ENCODE data around the gene MAPK10. TPM values are rescaled to one million over a fixed set of nuclear protein-coding genes. Genes with fewer than 3 reads are reported as not detected.

MAPK10 gene
- total and polyA plus RNA-seq, 9 of the 15 experiments (the other 6 are each of a cell fraction or from before 2014, with no cell fraction given) = 0.10 to 0.53 (median 0.18) TPM; not detected in 4

GRCh38 chr4:86368433-86368832 is 8.6 kb upstream of the MAPK10 start (continued):
- no peak for TF ChIP-seq RNF219 (CRISPR knock-in tag; IDR thresholded peaks at IDR 0.05)
- no peak for TF ChIP-seq PATZ1 (CRISPR knock-in tag; IDR thresholded peaks at IDR 0.05; ENCODE audit: borderline replicate concordance)
- TF ChIP-seq COPS2 (conservative IDR thresholded peaks at IDR 0.05) = no peak
- TF ChIP-seq MED1 (CRISPR knock-in tag; IDR thresholded peaks at IDR 0.05; ENCODE audit: borderline replicate concordance) = no peak

- DNase-seq (ENCODE audit: extremely low read depth in 1 of 4, low spot score in 3 of 4) (no peak), FAIRE-seq (no peak), ATAC-seq (no peak)
- Histone ChIP-seq H3K4me2 (ENCODE audit: insufficient read depth, low read length) (no peak overlapping the region), H3K9ac (ENCODE audit: insufficient read depth in 1 of 2, low read depth in 2 of 2, low read length in 2 of 2) (no peak overlapping the region), H3K4me1 (replicated peaks in 1 of 2; ENCODE audit: control insufficient read depth in 2 of 2, insufficient read depth in 2 of 2, low read length in 2 of 2) (no peaks in the 10 kb centered on the region), H3K27ac (ENCODE audit: extremely low read depth, low read depth, low read length) (no peak overlapping the region), H2AFZ (ENCODE audit: low read depth, low read length) (no peak overlapping the region), H3K9me3 (replicated peaks; ENCODE audit: control insufficient read depth, insufficient read depth, low read depth, low read length) (no peaks in the 10 kb centered on the region), H3K79me2 (ENCODE audit: control insufficient read depth, insufficient read depth, low read length) (no peaks in the 10 kb centered on the region), H3K27me3 (ENCODE audit: control insufficient read depth in 2 of 2, insufficient read depth in 2 of 2, low read length in 2 of 2) (no peaks in the 10 kb centered on the region), H4K20me1 (replicated peaks; ENCODE audit: control insufficient read depth, insufficient read depth, low read length) (no peaks in the 10 kb centered on the region), H3K9me1 (ENCODE audit: control insufficient read depth, insufficient read depth, low read length) (no peaks in the 10 kb centered on the region), H3K36me3 (ENCODE audit: control insufficient read depth, insufficient read depth, low read length) (no peaks in the 10 kb centered on the region), H3K4me3 (no peak overlapping the region)
- 0% methylated on average over 1 of the region's 1 CpG for WGBS (ENCODE audit: insufficient coverage, low coverage, missing lambda C conversion rate)
- in situ Hi-C loops (cut with MboI) = no loop called here
- TF ChIP-seq ZNF780A (CRISPR knock-in tag; IDR thresholded peaks at IDR 0.05) = no peak
- TF ChIP-seq SIN3A (IDR thresholded peaks at IDR 0.05; ENCODE audit: borderline replicate concordance in 2 of 2, control insufficient read depth in 1 of 2, low read depth in 2 of 2, low read length in 2 of 2) = no peak
- TF ChIP-seq KDM5B (IDR thresholded peaks at IDR 0.05; ENCODE audit: insufficient replicate concordance, low read depth, low read length) = no peak
- TF ChIP-seq PHF20 (IDR thresholded peaks at IDR 0.05; ENCODE audit: partially characterized antibody) = no peak
- no peak for TF ChIP-seq RBM22 (IDR thresholded peaks at IDR 0.05; ENCODE audit: low read depth, low read length, poor library complexity, severe bottlenecking)
- no peak for TF ChIP-seq ATF2 (CRISPR knock-in tag; IDR thresholded peaks at IDR 0.05)
- no peak for TF ChIP-seq ZNF717 (CRISPR knock-in tag; IDR thresholded peaks at IDR 0.05)
- ChIA-PET CTCF (ENCODE audit: low intra/inter-chr PET ratio) (no interaction called here), POLR2A (interaction anchor here (0.7 kb wide), 1 partner anchor 8 kb away, joined by 3 read pairs; no protein-coding TSS in a partner anchor)
- no TSS peak for BruUV-seq (replicated peaks)
- intact Hi-C loops (cut with micrococcal nuclease) = no loop called here
These were observed 7.7 kb upstream of the MAPK10 start for GRCh38 chr4:86367577-86367976.
